Breast epithelium (tissue), 3 donors: Measurements from ENCODE around the gene SIRT7.

Source experiments
- POLR2AphosphoS5 ChIP-seq, 3 donors: sonication (generic); formaldehyde crosslinking; IDR thresholded peaks; one replicate each; pipeline ENCODE4 v1.6.1; 2017; ENCODE audit warnings: antibody characterized with exemption in 3 of 3
- TF ChIP-seq, protein P1 (sequence below), 3 donors: fragments of 450-650 bp; IDR thresholded peaks; one replicate each; pipeline ENCODE4 v1.5.1; 2016 to 2017; ENCODE audit warnings: antibody characterized with exemption in 3 of 3, mild to moderate bottlenecking in 3 of 3, moderate library complexity in 3 of 3

DNA sequence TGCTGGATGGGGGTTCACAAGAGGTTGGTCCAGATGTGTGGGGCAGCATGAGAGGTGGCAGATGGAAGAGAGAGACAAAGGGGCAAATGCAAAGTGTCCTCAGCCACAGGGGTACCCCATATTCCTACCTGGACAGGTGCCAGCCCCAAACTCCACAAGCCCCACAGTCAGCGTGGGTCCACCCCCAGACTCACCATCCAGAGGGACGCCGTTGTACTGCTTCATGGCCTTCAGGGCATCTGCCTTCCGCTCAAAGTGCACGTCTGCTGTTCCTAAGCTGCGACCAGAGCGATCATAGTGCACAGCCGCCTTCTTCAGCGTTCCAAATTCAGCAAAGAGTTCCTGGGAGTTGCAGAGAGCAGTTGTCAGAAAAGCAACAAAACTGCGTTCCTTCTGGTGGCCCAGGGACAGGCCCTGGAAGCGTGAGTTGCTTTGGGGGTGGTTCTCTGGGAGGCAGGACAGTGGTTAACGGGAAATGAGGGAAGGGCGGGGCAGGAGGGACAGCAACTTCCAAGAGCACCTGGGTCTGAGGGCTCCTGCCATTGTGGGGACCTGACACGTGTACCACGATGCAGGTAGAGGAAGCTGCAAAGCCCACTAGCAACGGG lies 28.9 kb downstream of the SIRT7 start:
- TF ChIP-seq, protein P1, sequence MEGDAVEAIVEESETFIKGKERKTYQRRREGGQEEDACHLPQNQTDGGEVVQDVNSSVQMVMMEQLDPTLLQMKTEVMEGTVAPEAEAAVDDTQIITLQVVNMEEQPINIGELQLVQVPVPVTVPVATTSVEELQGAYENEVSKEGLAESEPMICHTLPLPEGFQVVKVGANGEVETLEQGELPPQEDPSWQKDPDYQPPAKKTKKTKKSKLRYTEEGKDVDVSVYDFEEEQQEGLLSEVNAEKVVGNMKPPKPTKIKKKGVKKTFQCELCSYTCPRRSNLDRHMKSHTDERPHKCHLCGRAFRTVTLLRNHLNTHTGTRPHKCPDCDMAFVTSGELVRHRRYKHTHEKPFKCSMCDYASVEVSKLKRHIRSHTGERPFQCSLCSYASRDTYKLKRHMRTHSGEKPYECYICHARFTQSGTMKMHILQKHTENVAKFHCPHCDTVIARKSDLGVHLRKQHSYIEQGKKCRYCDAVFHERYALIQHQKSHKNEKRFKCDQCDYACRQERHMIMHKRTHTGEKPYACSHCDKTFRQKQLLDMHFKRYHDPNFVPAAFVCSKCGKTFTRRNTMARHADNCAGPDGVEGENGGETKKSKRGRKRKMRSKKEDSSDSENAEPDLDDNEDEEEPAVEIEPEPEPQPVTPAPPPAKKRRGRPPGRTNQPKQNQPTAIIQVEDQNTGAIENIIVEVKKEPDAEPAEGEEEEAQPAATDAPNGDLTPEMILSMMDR (IDR thresholded peaks at IDR 0.05): no peak
- no peak for TF ChIP-seq POLR2AphosphoS5 (IDR thresholded peaks at IDR 0.05)
